Esophagus squamous epithelium (tissue), 5 donors: ENCODE results near the gene ADAM22. TPM values are rescaled to one million over a fixed set of nuclear protein-coding genes. Genes with fewer than 3 reads are reported as not detected.

Experiments
- DNase-seq: peaks from one replicate; lab custom pipeline; 2025; lab: John Stamatoyannopoulos, UW
- H3K27ac ChIP-seq, 4 donors: fragments of 200-600 bp; sonication (generic); one replicate each; pipeline ENCODE4 v1.5.1; 2016 to 2019; ENCODE audit warnings: mild to moderate bottlenecking in 1 of 4
- H3K27me3 ChIP-seq, 4 donors: fragments of 200-600 bp; sonication (generic); 1 replicate in 3 of 4; 2 replicates in 1 of 4; pipeline versions ENCODE4 v1.5.1 to v1.6.0; 2017 to 2021; ENCODE audit warnings: antibody characterized with exemption in 1 of 4
- H3K36me3 ChIP-seq, 3 donors: fragments of 200-600 bp; sonication (generic); one replicate each; pipeline ENCODE4 v1.5.1; 2016 to 2019
- H3K4me1 ChIP-seq, 3 donors: fragments of 200-600 bp; sonication (generic); one replicate each; pipeline ENCODE4 v1.5.1; 2017 to 2019
- H3K4me3 ChIP-seq, 4 donors: fragments of 200-600 bp; sonication (generic); 1 replicate in 3 of 4; 2 replicates in 1 of 4; pipeline ENCODE4 v1.5.1; 2016 to 2019; ENCODE audit warnings: mild to moderate bottlenecking in 2 of 4, moderate library complexity in 1 of 4
- H3K9me3 ChIP-seq, 3 donors: fragments of 200-600 bp; sonication (generic); one replicate each; pipeline ENCODE4 v1.5.1; 2016 to 2019
- POLR2A ChIP-seq, 4 donors: fragments of 450-650 bp; IDR thresholded peaks; one replicate each; pipeline ENCODE4 v1.6.1; 2017; ENCODE audit warnings: antibody characterized with exemption in 4 of 4, mild to moderate bottlenecking in 4 of 4, moderate library complexity in 3 of 4
- WGBS, 2 donors: methylation state at CpG; one replicate each; pipeline ENCODE4 v1.1.5; 2018; 5-methylcytosine and 5-hydroxymethylcytosine counted together
- intact Hi-C: fragments of 100-400 bp; cut with DNase I; formaldehyde crosslinking; loops from one replicate; pipeline ENCODE4 v1.15.0; 2022
- total RNA-seq, 4 donors: library from RNA; depleted of rRNA; stranded (reverse); fragments of >200 nt; gene quantifications; one replicate each; pipeline ENCODE4 v1.1.0, GENCODE V29; 2016
- TF ChIP-seq, protein P1 (sequence below), 6 experiments: fragments of 450-650 bp in 4 of 6; fragments of 200-600 bp in 2 of 6; sonication (generic) in 2 of 6; IDR thresholded peaks; one replicate each; pipeline ENCODE4 v1.5.1; 2016 to 2019; ENCODE audit warnings: antibody characterized with exemption in 6 of 6, mild to moderate bottlenecking in 4 of 6, moderate library complexity in 4 of 6
- donor health status: DM: yes; HTN: yes; CAD: no.

Gene ADAM22
- total RNA-seq, 4 donors from 2014 or later, result 0.61 to 1.4 (median 1.1) TPM

DNA sequence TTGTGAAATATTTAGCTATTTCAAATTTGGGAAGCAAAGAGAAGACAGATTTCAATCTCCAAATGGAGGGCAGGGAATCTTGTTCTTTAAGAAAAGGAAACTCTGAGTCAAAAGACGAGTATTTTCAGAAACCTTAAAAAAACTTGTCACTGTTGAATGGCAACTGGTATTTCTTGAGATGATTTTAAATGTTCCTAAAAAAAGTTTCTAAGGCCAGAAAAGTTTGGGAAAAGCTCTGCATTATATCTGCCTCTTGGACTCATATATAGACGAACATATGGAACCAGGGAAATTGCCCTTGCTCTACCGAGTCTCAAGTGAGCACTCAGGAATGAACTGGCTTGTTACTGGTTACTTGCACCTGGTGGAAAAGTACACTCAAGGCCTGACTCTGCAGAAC, 69.5 kb downstream of the ADAM22 start:
- no peak for TF ChIP-seq POLR2A (IDR thresholded peaks at IDR 0.05)
- TF ChIP-seq, protein P1, sequence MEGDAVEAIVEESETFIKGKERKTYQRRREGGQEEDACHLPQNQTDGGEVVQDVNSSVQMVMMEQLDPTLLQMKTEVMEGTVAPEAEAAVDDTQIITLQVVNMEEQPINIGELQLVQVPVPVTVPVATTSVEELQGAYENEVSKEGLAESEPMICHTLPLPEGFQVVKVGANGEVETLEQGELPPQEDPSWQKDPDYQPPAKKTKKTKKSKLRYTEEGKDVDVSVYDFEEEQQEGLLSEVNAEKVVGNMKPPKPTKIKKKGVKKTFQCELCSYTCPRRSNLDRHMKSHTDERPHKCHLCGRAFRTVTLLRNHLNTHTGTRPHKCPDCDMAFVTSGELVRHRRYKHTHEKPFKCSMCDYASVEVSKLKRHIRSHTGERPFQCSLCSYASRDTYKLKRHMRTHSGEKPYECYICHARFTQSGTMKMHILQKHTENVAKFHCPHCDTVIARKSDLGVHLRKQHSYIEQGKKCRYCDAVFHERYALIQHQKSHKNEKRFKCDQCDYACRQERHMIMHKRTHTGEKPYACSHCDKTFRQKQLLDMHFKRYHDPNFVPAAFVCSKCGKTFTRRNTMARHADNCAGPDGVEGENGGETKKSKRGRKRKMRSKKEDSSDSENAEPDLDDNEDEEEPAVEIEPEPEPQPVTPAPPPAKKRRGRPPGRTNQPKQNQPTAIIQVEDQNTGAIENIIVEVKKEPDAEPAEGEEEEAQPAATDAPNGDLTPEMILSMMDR (IDR thresholded peaks at IDR 0.05), result no peak
- WGBS, 2 donors, result 75 to 80% methylated on average over 3 of the region's 3 CpGs
- Histone ChIP-seq H3K27ac (no peak overlapping the region), H3K36me3 (no peaks in the 10 kb centered on the region), H3K4me3 (no peak overlapping the region), H3K27me3 (no peaks in the 10 kb centered on the region), H3K4me1 (no peaks in the 10 kb centered on the region), H3K9me3 (no peaks in the 10 kb centered on the region)
- no peak for DNase-seq
- intact Hi-C loops, result no loop called here

- H3K9me3 ChIP-seq, result no peaks in the 10 kb centered on the region
- intact Hi-C loops, result no loop called here
- no peaks in the 10 kb centered on the region for H3K36me3 ChIP-seq
- no peak overlapping the region for H3K4me3 ChIP-seq
- DNase-seq, result no peak
- TF ChIP-seq, protein P1 (IDR thresholded peaks at IDR 0.05), result no peak
- TF ChIP-seq POLR2A (IDR thresholded peaks at IDR 0.05), result no peak
- no peaks in the 10 kb centered on the region for H3K27me3 ChIP-seq
- H3K4me1 ChIP-seq, result no peaks in the 10 kb centered on the region
- H3K27ac ChIP-seq, result no peak overlapping the region
Observed at GRCh38 chr7:88005191-88005590, 71.1 kb downstream of the ADAM22 start.

DNA sequence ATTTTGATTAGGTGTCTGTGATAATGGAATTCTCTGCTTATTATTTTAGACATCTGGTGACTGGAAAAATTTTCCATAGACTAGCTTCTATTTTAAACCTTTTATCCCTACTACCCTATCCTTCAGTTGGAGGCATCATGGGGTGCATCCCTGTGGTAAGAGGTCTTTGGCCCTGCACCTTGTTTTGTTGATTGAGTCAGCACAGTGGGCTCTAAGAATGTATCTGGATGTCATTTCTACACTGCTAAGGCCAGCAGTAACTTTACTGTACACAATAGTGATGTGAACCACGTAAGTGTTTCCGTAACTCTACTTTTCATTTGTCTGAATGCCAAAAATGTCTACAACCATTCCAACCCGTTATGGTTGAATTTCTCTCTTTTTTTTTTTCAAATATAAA, 75.6 kb downstream of the ADAM22 start:
- intact Hi-C loops, result no loop called here
- Histone ChIP-seq H3K27ac (no peak overlapping the region), H3K9me3 (no peaks in the 10 kb centered on the region), H3K4me1 (no peaks in the 10 kb centered on the region), H3K36me3 (no peaks in the 10 kb centered on the region), H3K4me3 (no peak overlapping the region), H3K27me3 (no peaks in the 10 kb centered on the region)
- no peak for DNase-seq
- TF ChIP-seq POLR2A (IDR thresholded peaks at IDR 0.05), result no peak
- TF ChIP-seq, protein P1 (IDR thresholded peaks at IDR 0.05), result no peak
- WGBS, 2 donors, result 80 to 82% methylated on average over 3 of the region's 3 CpGs

GRCh38 chr7:88012086-88012485, 78.0 kb downstream of the ADAM22 start:
- Histone ChIP-seq H3K4me1 (no peaks in the 10 kb centered on the region), H3K9me3 (no peaks in the 10 kb centered on the region), H3K27me3 (no peaks in the 10 kb centered on the region), H3K36me3 (no peaks in the 10 kb centered on the region), H3K4me3 (no peak overlapping the region), H3K27ac (no peak overlapping the region)
- intact Hi-C loops, result no loop called here
- no peak for DNase-seq
- TF ChIP-seq, protein P1 (IDR thresholded peaks at IDR 0.05), result no peak
- TF ChIP-seq POLR2A (IDR thresholded peaks at IDR 0.05), result no peak

DNA sequence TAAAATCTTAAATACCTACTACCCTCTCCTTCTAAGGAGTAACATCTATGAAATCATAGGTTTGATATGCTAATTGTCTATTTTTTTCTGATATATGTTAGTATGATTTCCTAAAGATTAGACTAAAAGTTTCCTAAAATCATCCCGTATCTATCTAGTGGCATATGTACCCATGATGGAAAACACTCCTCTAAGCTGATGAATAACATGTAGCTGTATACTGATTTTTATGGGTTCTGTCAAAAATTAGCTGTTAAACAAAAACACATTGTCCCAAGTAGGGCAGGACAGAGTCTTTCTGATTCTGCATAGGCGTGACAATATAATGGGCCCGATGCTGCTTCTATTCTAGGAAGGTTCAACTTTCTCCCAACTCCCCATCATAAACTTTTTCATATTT, 79.9 kb downstream of the ADAM22 start:
- 88 to 95% methylated on average over 3 of the region's 3 CpGs for WGBS, 2 donors
- no peaks in the 10 kb centered on the region for H3K27me3 ChIP-seq
- no peaks in the 10 kb centered on the region for H3K4me1 ChIP-seq
- no peak for DNase-seq
- intact Hi-C loops, result no loop called here
- TF ChIP-seq, protein P1 (IDR thresholded peaks at IDR 0.05), result no peak
- H3K9me3 ChIP-seq, result no peaks in the 10 kb centered on the region
- H3K36me3 ChIP-seq, result no peaks in the 10 kb centered on the region
- no peak overlapping the region for H3K27ac ChIP-seq
- H3K4me3 ChIP-seq, result no peak overlapping the region
